Measurements from ENCODE around the gene SRC.

DNA sequence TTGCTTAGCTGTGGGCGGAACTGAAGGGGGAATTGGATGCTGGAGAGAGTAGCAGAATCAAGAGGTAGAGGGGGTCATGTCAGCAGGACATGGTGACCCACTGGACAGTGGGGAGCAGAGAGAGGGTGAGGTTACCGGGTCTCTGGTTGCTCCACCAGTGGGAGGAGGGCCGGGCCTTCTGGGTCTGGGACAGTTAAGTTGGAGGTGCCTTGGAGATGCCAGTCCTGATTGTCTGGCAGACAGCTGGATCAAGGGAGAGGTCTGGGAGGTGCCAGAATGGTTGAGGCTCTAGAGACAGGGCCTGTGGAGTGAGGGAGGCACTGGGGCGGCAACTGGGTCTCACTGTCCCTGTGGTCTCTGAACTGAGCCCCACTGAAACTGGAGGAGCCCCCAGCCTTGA is 31.8 kb upstream of the SRC start:
- TF ChIP-seq CTCF (IDR thresholded peaks at IDR 0.05) = no peak
- TF ChIP-seq POLR2A (IDR thresholded peaks at IDR 0.05) = no peak
